SK-N-MC (cell line): Measurements from ENCODE around the gene PLD1.
A peak's percentile ranks its signal among the peaks of the same experiment; 100 is the strongest.

Experiments
- DNase-seq: peaks from one replicate; pipeline ENCODE4 v3.0.0-alpha.2; 2011; ENCODE audit warnings: low read depth, low spot score
- H3K27ac ChIP-seq: fragments of 200-600 bp; sonication (generic); 2 replicates; pipeline ENCODE4 v1.5.1; 2016; ENCODE audit warnings: mixed run types
- H3K36me3 ChIP-seq: fragments of 200-600 bp; sonication (generic); 2 replicates; pipeline ENCODE4 v1.6.1; 2017; ENCODE audit warnings: antibody characterized with exemption, low read length, mixed read lengths; ENCODE audit not compliant: insufficient read depth
- H3K4me3 ChIP-seq: fragments of 200-600 bp; sonication (generic); 2 replicates; pipeline ENCODE4 v1.5.1; 2016
- H3K9ac ChIP-seq: fragments of 200-600 bp; sonication (generic); 2 replicates; pipeline ENCODE4 v1.8.0; 2017; ENCODE audit warnings: mixed run types, mixed read lengths; ENCODE audit not compliant: insufficient read length
- H3K9me3 ChIP-seq: fragments of 200-600 bp; sonication (generic); 2 replicates; pipeline ENCODE4 v1.6.1; 2017; ENCODE audit warnings: low read depth, mild to moderate bottlenecking, antibody characterized with exemption, low read length, moderate library complexity, mixed read lengths
- EZH2 ChIP-seq: fragments of 200-600 bp; sonication (generic); IDR thresholded peaks from one replicate; pipeline ENCODE4 v1.6.1; 2017; ENCODE audit warnings: antibody characterized with exemption
- FOXP2 ChIP-seq: optimal IDR thresholded peaks from 2 replicates; pipeline ENCODE3; 2011; ENCODE audit warnings: mild to moderate bottlenecking, moderate library complexity; ENCODE audit not compliant: insufficient read depth; ENCODE audit errors: extremely low read length, control extremely low read depth
- POLR2AphosphoS5 ChIP-seq: IDR thresholded peaks from 2 replicates; pipeline ENCODE4 v1.6.1; 2012; ENCODE audit warnings: mild to moderate bottlenecking, low read depth, low read length, borderline replicate concordance

The PLD1 gene

DNA sequence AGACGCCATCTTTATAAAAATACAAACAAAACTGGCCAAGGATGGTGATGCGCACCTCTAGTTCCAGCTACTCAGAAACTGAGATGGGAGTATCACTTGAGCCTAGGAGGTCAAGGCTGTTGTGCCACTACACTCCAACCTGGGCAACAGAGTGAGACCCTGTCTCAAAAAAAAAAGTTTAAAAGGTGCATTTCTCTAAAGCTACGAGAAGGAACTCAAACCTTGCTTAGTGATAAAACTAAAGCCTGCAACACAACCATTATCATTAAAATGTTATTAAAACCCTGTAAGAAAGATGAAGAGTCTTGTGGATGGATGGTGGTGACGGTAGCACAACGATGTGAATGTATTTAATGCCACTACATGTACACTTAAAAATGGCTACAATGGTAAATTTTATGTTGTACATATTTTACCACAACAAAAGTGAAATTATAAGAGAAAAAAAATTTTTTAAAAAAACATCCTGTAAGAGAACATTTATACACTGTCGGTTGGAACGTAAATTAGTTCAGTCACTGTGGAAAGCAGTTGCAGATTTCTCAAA lies 3.1 kb downstream of the PLD1 start:
- TF ChIP-seq EZH2: no peak
- TF ChIP-seq FOXP2: no peak
- no peak for TF ChIP-seq POLR2AphosphoS5
- DNase-seq: no peak
- Histone ChIP-seq H3K9ac (no peak overlapping the region), H3K9me3 (no peaks in the 10 kb centered on the region), H3K4me3 (0 out of 2 replicates have a peak overlapping the region, but pooled peaks have one; percentile 57), H3K36me3 (no peaks in the 10 kb centered on the region), H3K27ac (peak overlapping the region; percentile 88)

GRCh38 chr3:171806200-171807128 lies 3.8 kb downstream of the PLD1 start:
- TF ChIP-seq EZH2 (no peak), POLR2AphosphoS5 (no peak; the same call in 1 of the 2 replicates), FOXP2 (no peak)
- Histone ChIP-seq H3K9ac (peak overlapping the region; percentile 51), H3K4me3 (peak overlapping the region; percentile 57), H3K9me3 (no peaks in the 10 kb centered on the region), H3K36me3 (no peaks in the 10 kb centered on the region), H3K27ac (peak overlapping the region; percentile 88)
- no peak for DNase-seq

- no peak overlapping the region for H3K9ac ChIP-seq
- peak overlapping the region; percentile 88; the same call in 1 of the 2 replicates for H3K27ac ChIP-seq
- no peak overlapping the region for H3K4me3 ChIP-seq
Observed at GRCh38 chr3:171805687-171806086, 4.6 kb downstream of the PLD1 start.

GRCh38 chr3:171804618-171805389 lies 5.5 kb downstream of the PLD1 start:
- no peak for DNase-seq
- Histone ChIP-seq H3K9me3 (no peaks in the 10 kb centered on the region), H3K4me3 (no peak overlapping the region), H3K27ac (0 out of 2 replicates have a peak overlapping the region, but pooled peaks have one; percentile 47), H3K36me3 (no peaks in the 10 kb centered on the region), H3K9ac (peak overlapping the region; percentile 38)
- TF ChIP-seq POLR2AphosphoS5: no peak

More at GRCh38 chr3:171805687-171806086, 4.6 kb downstream of the PLD1 start:
- no peaks in the 10 kb centered on the region for H3K36me3 ChIP-seq
- H3K9me3 ChIP-seq: no peaks in the 10 kb centered on the region
- no peak for DNase-seq
- TF ChIP-seq EZH2 (no peak), POLR2AphosphoS5 (no peak), FOXP2 (no peak)

GRCh38 chr3:171803044-171803443 lies 7.2 kb downstream of the PLD1 start:
- no peaks in the 10 kb centered on the region for H3K36me3 ChIP-seq
- no peak overlapping the region for H3K4me3 ChIP-seq
- H3K9me3 ChIP-seq: no peaks in the 10 kb centered on the region
- no peak for TF ChIP-seq FOXP2
- no peak for TF ChIP-seq EZH2
- TF ChIP-seq POLR2AphosphoS5: no peak
- no peak overlapping the region for H3K27ac ChIP-seq
- no peak for DNase-seq
- H3K9ac ChIP-seq: no peak overlapping the region

DNA sequence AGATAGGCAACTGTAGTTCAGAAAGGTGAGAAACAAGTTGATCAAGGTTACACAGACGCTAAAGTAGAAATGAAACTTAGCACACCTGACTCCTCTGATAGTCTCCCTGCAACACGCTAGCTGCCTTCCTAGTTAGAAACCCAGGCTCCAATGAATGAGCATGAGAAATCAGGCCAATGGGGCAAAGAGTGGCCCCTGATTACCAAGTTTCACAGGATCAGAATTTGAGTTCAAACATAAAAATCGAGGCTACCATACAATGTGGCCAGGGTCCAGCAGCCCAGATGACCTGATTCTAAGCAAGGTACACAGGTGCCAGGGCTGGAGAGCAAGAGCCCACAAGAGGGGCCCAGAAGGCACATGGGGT lies 7.7 kb downstream of the PLD1 start:
- Histone ChIP-seq H3K4me3 (no peak overlapping the region), H3K9ac (no peak overlapping the region), H3K27ac (no peak overlapping the region), H3K36me3 (no peaks in the 10 kb centered on the region), H3K9me3 (no peaks in the 10 kb centered on the region)
- DNase-seq: no peak
- no peak for TF ChIP-seq POLR2AphosphoS5
- TF ChIP-seq FOXP2: no peak
- TF ChIP-seq EZH2: no peak

- TF ChIP-seq EZH2: no peak
- no peak for TF ChIP-seq FOXP2
- TF ChIP-seq POLR2AphosphoS5: no peak
- no peak for DNase-seq
- H3K9me3 ChIP-seq: no peaks in the 10 kb centered on the region
- H3K27ac ChIP-seq: no peak overlapping the region
- no peak overlapping the region for H3K4me3 ChIP-seq
- no peaks in the 10 kb centered on the region for H3K36me3 ChIP-seq
- H3K9ac ChIP-seq: no peak overlapping the region
Observed at GRCh38 chr3:171801738-171802589, 8.3 kb downstream of the PLD1 start.
